HG02981 (cell line): ENCODE results near the gene DAGLB.
"Not testable (repeated sequence)": the region's sequence is repeated elsewhere in the genome, so short reads cannot be mapped to it uniquely, and the experiment has no call there.

ENCODE experiments used
- ATAC-seq: cut with Tn5 transposase; IDR thresholded peaks from one replicate; pipeline ENCODE4 v1.9.1; 2021; ENCODE audit warnings: mild to moderate bottlenecking, moderate library complexity; ENCODE audit not compliant: unreplicated experiment

Gene DAGLB

DNA sequence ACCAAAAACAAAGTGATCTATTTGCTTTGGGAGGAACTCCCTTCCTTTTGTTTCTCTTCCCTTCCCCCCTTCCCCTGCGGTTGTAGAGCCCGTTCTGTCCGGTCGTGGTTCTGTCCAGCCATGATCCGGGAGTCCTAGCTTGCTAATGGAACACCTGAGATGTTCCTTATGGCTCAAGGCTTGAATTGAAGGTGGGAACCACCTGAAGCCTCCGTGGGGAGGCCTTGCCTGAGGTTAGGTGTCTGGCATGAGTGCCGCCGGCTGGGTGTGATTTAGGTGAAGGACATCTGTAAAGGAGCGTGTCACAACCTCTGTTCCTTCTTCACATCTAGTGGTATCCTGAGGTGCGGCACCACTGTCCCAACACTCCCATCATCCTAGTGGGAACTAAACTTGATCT is 46.2 kb downstream of the DAGLB start:
- ATAC-seq: no peak

GRCh38 chr7:6400243-6401105 is 47.3 kb downstream of the DAGLB start:
- ATAC-seq: not testable (repeated sequence)

- ATAC-seq: no peak
Measured at GRCh38 chr7:6399351-6399750, 48.4 kb downstream of the DAGLB start.

GRCh38 chr7:6398943-6399342 is 48.8 kb downstream of the DAGLB start:
- ATAC-seq: no peak

DNA sequence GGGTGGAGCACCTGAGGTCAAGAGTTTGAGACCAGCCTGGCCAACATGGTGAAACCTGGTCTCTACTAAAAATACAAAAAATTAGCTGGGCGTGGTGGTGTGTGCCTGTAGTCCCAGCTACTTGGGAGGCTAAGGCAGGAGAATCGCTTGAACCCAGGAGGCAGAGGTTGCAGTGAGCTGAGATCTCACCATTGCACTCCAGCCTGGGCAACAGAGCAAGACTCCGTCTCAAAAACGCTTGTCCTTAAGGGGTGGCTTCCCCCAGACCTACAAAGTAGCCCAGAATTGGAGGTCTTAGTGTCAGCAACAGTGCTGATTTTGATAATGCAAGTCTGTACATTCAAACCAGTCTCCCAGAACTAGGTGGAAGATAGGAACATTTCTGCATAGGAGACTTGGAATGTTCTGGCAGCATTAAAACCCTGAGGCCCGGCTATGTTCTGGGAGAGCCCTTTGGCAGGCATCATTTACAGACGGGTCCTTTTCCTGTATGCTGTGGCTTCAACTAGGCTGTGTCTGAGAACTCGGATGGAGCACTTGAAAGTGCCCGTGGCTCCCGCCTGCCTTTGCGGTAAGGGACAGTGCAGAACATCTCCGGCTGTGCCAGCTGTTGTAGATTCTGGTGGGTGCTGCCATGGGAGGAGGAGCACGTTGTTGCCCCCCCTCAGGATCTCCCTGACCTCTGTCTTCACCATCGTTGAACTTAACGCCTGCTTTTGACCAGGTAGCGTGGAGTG is 49.8 kb downstream of the DAGLB start:
- not testable (repeated sequence) for ATAC-seq

DNA sequence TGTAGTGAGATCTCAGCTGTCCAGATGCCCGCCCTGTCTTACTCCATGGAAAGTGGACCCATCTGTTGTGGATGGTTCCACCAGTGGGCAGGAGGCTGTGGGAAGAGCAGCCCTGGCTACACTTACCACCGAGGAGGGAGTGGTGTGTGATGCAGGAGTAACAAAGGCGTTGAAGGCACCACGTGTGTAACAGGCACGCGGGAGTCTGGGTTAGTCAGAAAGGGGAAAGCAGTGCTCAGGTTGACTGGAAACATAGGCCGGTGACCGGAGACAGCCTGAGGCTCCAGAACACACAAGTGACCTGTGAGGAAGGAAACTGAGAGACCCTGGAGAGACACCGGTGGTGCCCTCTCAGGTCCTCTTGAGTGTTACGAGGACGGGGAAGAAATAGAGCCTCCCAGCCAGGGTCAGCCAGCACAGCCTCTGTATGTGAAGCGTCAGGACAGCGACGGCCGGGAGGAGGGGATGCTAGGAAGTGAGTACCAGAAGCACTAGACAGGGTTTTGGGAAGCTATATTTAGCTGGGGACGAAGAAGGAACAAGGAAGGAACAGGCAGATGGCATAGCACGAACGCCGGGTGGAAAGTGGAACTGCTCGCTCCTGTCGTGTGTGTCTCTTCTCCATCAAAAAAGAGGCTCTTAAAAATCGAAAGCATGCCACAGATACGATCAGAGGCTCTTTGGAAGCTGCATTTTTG is 51.7 kb downstream of the DAGLB start:
- ATAC-seq: no peak

- no peak for ATAC-seq
Measured at GRCh38 chr7:6394114-6394513, 53.6 kb downstream of the DAGLB start.

GRCh38 chr7:6393667-6394056 is 54.1 kb downstream of the DAGLB start:
- ATAC-seq: no peak

DNA sequence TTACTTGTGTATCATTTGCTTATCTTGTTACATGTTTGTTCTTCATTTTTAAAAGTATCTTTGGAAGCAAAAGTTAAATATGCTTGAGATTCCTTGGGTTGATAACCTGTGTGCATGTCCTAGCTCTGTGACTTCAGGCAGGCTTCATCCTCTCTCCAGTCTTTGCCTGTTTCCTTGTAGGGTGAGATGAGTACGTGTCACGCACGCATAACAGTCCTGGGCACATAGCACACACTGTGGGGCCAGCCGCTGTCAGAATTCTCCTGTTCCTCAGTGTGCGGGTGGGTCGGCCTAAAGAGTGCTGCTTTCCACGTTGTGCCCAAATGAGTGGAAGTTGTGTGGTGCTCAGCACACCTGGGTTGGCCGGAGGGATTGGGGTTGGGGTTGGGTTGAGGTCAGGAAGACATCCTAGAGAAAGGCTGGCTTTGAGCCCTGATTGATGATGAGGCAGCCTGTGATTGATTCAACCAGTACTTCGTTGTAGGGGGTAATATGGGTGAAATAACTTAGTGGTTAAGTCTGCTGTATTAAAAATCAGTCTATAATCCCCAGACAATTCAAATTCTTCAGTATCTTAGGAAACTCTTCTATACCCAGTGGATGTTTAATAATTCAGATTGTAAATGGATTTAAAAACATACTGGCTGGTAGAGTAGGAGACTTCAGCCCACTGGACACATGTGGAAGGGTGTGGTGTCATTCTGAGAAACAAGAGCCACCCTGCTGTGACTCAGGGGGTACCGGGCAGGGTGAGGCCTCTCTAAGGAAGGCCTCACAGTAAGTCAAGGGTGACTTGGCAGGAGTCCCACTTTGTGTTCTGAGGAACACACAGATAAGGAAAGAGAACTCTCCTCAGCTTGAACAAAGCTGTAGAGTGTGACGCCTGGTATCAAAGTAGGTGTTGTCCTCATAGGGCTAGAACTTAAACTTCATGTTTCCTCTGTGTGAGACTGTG is 54.8 kb downstream of the DAGLB start:
- no peak for ATAC-seq

GRCh38 chr7:6389728-6390127 is 58.0 kb downstream of the DAGLB start:
- no peak for ATAC-seq

- no peak for ATAC-seq
Measured at GRCh38 chr7:6387734-6388294, 59.9 kb downstream of the DAGLB start.

- no peak for ATAC-seq
Measured at GRCh38 chr7:6386779-6387178, 61.0 kb downstream of the DAGLB start.

GRCh38 chr7:6385909-6386560 is 61.7 kb downstream of the DAGLB start:
- ATAC-seq: no peak

- no peak for ATAC-seq
Measured at GRCh38 chr7:6385110-6385781, 62.5 kb downstream of the DAGLB start.

DNA sequence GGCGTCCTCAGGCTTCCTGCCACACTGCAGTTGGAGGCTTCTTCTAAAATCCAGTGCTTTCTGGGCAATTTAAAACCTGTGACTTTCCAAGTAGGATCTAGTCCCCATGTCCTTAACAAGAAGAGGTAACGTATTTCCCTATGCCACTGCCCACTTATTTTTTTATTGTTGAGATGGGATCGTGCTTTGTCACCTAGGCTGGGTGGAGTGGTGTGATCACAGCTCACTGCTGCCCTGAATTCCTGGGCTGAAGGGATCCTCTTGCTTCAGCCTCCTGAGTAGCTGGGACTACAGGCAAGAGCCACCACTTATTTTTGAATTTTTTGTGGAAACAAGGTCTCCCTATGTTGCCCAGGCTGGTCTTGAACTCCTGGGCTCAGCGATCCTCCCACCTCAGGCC is 63.4 kb downstream of the DAGLB start:
- ATAC-seq: no peak

DNA sequence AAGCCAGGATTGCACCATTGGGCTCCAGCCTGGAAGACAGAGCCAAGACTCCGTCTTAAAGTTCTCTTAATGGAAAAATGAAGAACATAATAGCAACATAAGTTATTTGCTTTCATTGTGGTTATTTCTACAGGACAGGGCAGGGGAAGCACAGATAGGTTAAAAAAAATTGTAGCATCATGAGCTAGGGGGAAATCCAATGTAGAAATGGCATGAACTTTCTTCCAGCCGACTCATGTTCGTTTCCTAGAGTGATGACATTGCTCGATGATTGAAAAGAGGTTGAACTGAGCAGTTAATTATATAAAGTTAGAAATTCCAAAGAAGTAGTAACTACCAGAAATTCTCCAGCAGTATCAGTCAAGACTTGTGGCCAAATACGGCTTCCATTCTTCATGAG is 64.9 kb downstream of the DAGLB start:
- no peak for ATAC-seq

- not testable (repeated sequence) for ATAC-seq
Measured at GRCh38 chr7:6381846-6382245, 65.9 kb downstream of the DAGLB start.

- ATAC-seq: no peak
Measured at GRCh38 chr7:6380310-6381095, 67.3 kb downstream of the DAGLB start.
